HG03097 (cell line): Measurements from ENCODE around the gene SLC25A36.

Source experiments
- ATAC-seq: cut with Tn5 transposase; IDR thresholded peaks from one replicate; pipeline ENCODE4 v1.9.1; 2021; ENCODE audit not compliant: unreplicated experiment, low FRiP score

SLC25A36 gene, protein sequence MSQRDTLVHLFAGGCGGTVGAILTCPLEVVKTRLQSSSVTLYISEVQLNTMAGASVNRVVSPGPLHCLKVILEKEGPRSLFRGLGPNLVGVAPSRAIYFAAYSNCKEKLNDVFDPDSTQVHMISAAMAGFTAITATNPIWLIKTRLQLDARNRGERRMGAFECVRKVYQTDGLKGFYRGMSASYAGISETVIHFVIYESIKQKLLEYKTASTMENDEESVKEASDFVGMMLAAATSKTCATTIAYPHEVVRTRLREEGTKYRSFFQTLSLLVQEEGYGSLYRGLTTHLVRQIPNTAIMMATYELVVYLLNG

DNA sequence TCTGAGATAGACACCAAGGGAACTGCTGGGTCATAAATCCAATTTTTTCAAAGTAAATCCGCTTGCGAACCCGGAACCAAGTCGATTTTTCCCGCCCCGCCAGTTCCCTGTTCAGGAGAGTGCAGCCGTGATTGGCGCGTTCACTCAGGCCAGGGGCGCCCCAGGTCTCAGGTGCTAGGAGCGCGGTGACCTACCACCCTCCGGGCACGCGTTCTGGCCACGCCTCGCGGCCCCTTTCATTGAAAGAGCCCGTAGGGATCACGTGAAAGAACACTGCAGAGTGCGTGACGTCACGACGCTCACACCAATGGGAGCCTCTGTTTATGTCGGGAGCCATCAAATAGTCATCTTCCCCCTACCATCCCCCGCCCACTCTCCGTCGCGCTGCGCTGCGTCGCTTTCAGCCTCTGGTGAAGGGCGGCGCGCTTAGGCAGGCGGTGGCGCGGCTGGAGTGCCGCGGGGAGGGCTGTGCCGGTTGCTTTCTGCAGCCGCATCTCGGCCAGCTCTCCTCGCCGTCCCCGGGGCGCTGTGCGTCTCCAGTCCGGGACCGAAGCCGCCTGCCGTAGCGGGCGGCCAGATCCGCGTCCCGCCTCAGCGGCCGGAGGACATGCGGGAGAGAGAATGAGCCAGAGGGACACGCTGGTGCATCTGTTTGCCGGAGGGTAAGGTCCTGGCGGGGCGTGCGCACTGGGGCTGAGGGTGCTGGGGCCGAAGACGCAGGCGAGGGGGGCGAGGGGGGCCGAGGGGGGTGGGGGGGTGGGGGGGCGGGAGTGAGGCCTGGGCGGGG, at the start of gene SLC25A36:
SLC25A36 (plus strand) TSS at position 403 of the 787 bp plus-strand sequence; CDS start at position 622, 219 bp downstream.
- ATAC-seq: peak; percentile 96

DNA sequence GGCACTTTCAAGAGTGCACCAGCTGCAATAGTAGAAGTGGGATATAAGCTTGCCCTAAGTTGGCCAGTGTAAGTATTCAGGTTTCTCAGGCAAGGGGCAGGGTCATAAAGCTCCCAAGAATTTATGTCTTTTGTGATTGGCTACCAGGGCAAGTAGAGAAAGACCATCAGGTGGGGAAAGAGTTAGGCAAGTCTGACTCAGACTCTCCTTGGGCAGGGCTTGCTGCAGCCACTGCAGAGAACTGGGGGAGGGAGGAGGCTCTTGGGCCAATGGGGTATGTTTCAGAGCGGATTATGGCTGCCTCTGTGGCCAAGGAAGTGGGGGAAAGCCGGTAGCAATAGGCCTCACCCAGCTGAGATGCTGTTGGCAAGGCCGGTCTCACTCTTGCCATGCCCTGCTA, 44.6 kb upstream of the SLC25A36 start:
- ATAC-seq: no peak

GRCh38 chr3:140898340-140899180, 43.1 kb upstream of the SLC25A36 start:
- ATAC-seq: no peak

- no peak for ATAC-seq
Measured at GRCh38 chr3:140899363-140899762, 42.3 kb upstream of the SLC25A36 start.

- ATAC-seq: no peak
Measured at GRCh38 chr3:140902791-140903190, 38.8 kb upstream of the SLC25A36 start.

DNA sequence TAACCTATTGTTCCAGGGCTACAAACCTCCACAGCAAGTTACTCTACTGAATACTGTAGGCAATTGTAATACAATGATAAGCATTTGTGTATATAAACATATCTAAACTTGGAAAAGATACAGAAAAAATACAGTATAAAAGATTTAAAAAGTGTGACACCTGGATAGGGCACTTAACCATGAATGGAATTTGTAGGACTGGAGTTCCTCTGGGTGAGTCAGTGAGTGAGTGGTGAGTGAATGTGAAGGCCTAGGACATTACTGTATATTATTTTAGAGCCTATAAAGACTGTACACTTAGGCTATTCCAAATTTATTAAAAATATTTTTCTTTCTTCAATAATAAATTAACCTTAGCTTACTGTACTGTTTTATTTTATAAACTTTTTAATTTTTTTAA, 38.4 kb upstream of the SLC25A36 start:
- ATAC-seq: no peak

GRCh38 chr3:140904521-140904920, 37.1 kb upstream of the SLC25A36 start:
- ATAC-seq: no peak

GRCh38 chr3:140905559-140905958, 36.1 kb upstream of the SLC25A36 start:
- no peak for ATAC-seq

GRCh38 chr3:140906785-140907184, 34.9 kb upstream of the SLC25A36 start:
- no peak for ATAC-seq

- no peak for ATAC-seq
Measured at GRCh38 chr3:140910860-140911259, 30.8 kb upstream of the SLC25A36 start.

- no peak for ATAC-seq
Measured at GRCh38 chr3:140911822-140912221, 29.8 kb upstream of the SLC25A36 start.

- no peak for ATAC-seq
Measured at GRCh38 chr3:140913728-140914127, 27.9 kb upstream of the SLC25A36 start.

DNA sequence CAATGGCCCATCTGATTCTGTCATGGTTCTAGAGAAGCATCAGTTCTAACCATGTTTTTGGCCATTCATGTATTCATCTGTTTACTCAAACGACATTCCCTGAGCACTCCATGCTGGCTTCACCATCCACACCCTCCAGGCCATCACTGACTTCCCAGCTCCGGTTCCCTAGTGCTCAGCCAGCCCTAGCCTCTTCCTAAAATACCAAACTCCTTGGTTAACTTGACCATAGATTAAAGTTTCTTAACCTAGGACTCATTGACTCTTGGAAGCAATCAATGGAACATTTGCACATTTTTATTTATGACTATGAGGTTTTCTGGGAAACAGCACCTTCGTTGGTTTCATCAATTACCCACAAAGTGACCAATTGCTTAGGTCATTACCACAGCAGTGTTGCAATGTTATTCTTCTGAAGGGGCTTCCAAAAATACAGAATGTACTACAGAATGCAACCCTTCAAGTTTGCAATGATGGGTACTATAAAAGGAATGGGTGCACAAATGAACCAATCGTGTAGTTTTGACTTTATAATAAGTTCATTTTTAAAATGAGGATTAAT, 27.2 kb upstream of the SLC25A36 start:
- ATAC-seq: no peak

DNA sequence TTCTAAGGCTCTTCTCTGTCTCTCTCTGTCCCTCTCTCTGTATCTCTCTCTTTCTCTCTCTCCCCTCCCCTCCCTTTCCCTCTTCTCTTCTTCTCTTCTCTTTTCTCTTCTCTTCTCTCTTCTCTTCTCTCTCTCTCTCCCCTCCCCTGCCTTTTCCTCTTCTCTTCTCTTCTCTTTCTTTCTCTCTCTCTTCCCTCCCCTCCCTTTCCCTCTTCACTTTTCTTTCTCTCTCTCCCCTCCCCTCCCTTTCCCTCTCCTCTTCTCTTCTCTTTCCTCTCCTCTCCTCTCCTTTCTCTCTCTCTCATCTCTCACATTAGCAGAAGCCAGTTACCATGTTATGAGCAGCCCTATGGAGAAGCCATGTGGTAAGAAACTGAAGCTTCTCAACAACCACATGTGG, 25.0 kb upstream of the SLC25A36 start:
- no peak for ATAC-seq

DNA sequence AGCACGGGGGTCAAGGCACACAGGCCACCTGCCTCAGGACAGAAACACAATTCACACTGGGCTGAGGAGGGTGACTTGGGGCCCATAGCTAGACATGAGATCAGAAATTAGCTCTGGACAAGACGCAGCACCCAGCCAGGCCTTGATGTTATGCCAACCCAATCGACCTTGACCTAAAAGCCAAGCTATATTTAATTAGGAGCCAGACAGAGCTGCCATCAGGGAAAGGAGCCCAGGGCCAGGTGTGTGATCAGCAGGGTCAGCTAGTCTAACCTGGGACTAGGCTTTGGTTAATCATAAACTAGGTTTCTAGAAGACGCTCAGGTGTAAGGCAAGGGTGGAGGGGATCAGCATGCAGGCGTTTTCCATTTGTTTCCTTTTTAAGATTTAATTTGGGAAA, 23.9 kb upstream of the SLC25A36 start:
- ATAC-seq: no peak

DNA sequence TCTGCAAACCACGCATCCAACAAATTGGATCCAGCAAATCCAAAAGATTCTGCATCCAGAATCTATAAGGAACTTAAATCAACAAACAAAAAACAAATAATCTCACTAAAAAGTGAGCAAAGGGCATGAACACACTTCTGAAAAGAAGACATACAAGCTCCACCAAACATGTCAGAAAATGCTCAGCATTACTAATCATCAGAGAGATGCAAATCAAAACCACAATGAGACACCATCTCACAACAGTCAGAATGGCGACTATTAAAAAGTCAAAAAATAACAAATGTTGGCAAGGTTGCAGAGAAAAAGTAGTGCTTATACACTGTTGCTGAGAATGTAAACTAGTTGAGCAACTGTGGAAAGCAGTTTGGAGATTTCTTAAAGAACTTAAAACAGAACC, 21.6 kb upstream of the SLC25A36 start:
- ATAC-seq: no peak

- no peak for ATAC-seq
Measured at GRCh38 chr3:140922634-140923033, 19.0 kb upstream of the SLC25A36 start.

- no peak for ATAC-seq
Measured at GRCh38 chr3:140924097-140924873, 17.4 kb upstream of the SLC25A36 start.

- ATAC-seq: no peak
Measured at GRCh38 chr3:140927279-140928069, 14.2 kb upstream of the SLC25A36 start.
